NCI-H2196 (cell line): ENCODE measurements around the gene LRRC71.

Experiments used
- DNase-seq: peaks from one replicate; lab custom pipeline; 2025; ENCODE audit not compliant: unreplicated experiment; lab: John Stamatoyannopoulos, UW

The LRRC71 gene

DNA sequence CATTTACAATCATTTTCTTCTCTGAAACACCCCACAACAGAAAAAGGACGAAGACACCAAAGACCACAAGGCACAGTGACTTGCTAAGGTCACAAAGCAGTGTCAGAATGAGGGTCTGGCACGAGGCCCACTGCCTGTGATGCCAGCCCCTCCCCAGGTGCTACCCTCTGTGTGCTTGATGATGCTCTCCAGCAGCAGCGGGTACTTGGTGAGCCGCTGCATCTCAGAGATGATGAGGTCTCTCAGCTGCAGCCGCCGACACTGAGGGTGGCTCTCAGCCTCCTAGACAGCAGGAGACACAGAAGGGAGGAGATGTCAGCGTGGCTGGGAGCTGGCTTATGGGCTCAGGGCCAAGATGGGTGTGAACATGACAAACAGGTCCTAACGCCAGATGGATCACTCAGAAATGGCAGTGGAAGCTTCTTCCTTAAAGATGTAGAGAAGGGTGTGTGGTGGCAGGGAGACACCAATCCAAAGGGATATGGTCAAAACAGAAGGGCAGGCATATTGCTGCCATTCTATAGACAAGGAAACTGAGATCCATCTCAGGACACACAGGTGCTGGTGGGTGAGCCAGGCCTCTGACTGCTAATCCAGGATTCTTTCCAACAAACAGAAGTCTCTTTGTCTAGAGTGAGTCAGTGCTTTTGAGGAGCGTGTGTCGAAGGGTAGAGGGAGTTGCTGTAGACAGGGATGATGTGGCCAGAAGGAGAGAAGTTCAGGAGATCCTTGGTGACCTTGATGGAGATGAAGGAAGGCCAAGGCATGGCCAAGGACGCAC lies 25.6 kb downstream of the LRRC71 start:
- DNase-seq, result peak; percentile 27

DNA sequence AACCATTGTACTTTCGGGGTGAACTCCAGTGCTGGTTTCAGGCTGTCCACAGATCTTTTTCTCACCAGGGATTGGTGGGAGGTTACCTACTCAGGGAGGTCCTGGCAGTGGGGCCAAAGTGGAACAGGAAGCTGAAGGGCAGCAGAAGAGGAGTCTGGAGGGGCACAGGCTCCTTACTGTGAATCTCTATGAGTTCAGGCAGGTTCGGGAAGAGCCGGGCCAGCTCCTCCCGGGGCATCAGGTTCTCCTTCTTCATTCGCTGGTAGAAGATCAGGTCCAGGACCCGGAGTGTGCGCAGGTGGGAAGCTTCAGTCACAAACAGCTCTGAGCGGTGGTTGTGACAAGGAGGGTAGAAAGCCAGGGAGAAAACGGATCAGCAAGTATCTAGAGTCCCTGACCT lies 26.7 kb downstream of the LRRC71 start:
- DNase-seq, result no peak

DNA sequence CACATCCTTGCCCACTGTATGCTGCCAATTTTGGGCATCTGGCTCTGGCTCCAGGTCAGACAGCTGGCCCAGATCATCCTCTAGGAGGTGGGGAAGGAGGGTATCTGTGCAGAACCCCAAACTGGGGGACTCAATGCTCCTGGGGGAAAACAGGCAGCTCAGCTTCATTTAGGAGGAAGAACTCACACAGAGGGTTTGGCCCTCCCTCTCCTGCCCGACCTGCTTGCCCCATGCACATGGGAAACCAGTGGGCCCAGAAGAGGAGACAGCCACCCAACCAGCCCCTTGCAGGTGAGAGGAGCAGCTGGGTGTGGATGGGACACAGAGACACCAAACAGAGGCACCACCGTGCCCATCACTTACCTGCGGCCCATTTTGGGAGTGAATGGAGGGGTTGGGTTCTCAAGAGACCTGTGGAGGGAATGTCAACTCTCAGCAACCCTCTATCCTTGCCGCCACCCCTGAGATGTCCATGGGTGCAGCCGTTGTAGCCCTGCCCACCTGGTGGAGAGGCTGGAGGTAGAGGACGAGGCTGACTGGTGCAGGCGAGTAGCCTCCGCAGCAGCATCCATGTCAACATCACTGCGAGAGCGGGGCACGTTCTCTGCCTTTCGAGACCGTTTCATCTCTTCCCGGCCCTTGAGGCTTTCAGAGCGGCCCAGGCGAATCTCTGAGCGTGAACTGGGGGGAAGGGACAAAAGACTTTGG lies 27.5 kb downstream of the LRRC71 start:
- no peak for DNase-seq

DNA sequence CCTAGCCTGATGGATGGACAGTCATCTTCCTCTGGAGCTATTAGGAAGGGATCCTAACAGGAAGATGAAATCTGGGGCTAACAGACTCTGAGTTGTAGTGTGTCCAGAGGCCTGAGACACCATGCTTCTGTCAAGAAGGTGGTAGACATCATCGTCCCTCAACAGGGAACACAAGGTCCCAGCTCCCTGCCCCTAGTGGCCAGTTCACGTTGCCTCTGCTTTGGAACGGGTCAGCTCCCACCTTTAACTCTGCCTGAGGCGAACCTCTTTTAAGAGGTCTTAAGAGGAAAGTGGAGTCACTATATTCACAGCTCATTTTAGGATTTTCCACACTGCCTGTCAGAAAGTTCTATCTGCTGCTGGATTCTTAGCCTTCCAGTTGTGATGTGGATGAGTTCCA lies 28.3 kb downstream of the LRRC71 start:
- DNase-seq, result no peak

DNA sequence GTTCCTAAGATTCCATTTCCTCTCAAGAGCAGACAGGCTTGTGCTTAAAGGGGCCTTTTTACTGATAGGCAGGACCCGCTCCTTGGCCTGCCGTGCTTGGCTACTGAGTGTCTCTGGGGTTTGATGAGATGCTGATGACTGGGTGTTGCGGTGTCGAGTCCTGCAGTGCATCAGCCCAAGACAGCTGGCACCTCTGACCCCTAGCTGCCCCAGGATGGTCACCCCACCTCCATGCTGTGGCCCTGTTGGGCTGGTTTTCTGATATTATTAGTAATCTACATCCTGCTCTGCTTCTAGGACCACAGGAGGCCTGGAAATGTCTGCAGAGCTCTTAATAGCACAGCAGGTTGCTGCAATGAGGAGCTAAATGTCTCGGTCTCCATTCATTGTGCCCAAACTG lies 28.7 kb downstream of the LRRC71 start:
- no peak for DNase-seq

DNA sequence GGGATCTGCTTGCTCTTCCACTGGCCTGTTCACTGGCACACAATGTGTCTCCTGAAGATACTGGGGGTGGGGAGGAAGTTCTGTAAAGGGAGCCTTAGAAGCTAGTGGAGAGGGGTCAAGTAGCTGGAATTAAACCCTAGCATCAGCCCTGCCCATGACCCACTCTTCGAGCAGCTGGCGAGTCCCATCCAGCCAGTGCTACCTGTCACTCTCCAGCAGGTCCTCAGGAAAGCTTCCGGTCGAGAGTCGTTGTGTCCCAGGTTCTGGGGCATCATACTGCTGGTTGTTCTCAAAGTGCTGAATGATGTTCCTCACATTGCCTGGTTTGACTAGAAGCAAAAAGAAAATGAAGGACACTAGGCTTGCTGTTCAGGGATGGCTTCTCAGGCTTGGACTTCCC lies 30.9 kb downstream of the LRRC71 start:
- no peak for DNase-seq

DNA sequence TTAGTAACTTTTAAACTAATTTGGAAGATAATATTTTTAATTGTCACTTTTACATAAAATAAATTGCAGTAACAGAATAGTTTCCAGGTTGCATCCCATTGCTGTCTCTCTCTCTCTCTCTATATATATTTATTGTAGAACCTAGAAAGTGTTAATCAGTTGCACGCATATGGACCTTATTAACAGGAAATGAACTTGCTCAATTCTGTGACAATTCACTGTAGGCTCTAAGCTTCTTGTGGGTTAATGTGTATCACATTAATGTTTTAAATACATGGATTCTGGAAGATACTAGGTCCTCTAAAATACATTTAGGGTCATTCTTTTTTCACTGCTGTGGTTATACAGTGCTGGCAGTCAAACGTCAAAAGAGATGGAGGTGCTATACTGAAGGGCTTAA lies 33.1 kb downstream of the LRRC71 start:
- DNase-seq, result no peak

DNA sequence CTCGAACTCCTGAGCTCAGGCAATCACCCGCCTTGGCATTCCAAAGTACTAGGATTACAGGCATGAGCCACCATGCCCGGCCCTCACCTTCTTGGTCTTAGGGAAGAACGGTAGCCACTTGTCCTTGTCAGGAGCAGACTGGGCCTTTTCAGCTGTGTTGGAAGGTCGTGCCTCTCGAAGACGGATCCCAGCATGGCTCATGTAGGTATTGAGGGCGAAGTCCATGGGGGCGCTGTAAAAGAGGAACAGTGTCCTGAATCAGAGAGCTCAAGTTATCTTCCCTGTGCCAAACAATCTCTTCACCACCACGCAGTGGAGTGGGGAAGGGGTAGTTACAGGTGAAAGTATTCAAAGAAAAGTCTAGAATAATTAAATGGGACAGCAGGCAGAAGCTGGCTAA lies 35.9 kb downstream of the LRRC71 start:
- DNase-seq, result no peak

DNA sequence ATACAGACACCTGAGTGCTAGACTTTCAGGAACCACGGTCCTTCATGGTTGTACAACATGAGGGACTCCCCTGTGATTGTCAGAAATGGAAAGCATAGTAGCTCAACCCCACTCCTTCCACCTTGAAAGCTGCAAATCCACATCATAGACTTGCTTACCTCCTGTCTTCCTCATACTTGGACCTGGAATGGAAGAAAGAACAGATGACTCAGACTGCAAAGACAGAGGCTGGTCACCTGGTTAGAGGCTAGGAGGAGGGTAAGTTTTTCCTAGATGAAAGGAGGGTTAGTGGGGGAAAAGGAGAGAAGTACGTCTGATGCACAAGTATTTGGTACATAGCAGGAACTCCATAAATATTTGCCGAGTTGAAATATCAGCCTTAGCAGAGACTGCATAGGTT lies 37.2 kb downstream of the LRRC71 start:
- DNase-seq, result no peak

DNA sequence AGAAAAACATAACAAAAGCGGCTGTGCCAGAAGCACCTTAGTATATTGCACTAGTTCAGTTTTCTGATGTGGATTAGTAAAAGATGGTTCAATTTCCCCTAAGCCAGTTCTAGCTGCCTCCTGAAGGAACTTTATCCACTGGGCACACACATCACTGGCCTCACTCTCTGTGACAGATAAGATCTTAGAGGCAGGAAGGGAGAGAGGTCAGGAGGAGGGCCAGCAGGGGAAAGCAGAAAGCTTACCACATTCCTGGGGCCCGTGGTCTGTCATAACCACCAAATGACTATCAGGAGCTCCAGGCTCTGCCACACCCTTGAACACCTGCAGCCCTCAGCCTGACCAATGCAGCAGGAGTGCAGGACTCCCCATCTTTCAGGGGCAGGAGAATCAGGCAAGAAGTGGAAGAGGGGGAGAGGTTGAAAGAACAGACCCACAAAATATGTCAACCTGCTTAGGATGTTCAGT lies 37.8 kb downstream of the LRRC71 start:
- no peak for DNase-seq

DNA sequence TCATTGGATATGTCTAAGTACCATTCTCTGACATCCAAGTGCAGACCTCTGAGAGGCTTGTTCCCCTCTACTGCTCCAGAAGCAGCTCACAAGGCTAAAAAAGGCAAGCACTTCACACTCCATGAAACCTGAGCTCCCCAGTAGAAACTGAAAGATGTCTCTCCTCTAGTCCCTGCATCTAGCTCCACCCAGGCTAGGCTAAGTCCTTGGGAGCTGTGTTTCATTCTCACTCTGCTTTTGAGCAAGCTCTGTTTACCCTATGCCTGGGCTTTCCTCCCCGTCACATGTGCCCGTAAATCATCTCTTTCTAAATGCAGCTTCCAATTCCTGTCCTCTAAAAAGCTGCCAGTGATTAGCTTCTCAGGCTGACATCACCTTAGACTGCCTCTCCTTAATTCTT lies 39.0 kb downstream of the LRRC71 start:
- DNase-seq, result peak; percentile 51

DNA sequence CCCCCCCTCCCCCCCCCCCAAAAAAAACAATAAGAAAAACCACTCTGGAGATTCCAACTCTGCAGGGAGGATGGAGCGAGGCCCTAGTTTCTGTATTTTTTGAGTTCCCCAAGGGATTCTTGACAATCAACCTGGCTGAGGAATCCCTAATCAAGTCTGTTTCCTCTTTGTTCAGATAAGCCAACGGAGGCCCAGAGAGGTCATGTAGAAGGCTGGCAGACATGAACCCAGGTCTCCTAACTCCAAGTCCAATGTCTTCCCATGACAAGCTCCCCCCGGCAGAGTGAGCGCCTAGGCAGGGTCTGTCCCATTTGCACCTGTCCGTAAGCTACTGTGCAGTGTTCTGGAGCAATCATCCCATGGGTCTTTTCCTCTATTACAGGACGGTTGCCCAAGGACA lies 39.5 kb downstream of the LRRC71 start:
- DNase-seq, result no peak

DNA sequence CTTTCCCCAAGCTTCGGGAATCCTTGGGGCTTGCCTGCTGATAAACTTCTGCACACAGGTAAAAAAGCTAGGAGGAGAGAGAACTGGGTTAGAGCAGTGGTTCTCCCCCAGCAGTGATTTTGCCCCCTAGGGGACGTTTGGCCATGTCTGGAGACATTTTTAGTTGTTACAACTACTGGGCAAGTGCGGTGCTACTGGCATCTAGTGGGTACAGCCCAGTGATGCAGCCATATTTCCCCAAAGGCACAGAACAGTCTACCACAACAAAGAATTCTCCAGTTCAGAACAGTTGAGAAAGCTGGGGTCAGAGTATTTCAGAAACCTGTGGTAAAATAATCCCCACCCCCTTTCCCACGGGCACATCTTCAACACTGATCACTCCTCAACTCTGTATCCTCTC lies 41.3 kb downstream of the LRRC71 start:
- DNase-seq, result no peak

DNA sequence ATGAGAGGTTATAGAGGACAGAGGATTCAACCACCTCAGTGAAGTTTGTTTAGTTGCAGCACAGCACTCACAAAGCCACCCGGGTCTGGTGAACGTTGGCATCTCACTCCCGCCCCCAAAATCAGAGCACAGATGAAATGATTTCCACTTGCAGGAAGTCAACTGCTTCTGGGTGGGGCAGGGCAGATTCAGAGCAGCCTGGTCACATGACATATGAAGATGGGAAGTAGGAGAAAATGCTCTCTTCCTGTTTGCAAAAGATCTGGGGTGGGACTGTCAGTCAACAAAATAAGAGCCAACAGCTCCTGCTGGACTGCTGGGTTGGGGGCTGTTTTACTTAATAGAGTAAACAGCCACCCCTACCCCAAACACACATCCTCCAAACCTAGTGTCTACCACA lies 43.2 kb downstream of the LRRC71 start:
- DNase-seq, result no peak

DNA sequence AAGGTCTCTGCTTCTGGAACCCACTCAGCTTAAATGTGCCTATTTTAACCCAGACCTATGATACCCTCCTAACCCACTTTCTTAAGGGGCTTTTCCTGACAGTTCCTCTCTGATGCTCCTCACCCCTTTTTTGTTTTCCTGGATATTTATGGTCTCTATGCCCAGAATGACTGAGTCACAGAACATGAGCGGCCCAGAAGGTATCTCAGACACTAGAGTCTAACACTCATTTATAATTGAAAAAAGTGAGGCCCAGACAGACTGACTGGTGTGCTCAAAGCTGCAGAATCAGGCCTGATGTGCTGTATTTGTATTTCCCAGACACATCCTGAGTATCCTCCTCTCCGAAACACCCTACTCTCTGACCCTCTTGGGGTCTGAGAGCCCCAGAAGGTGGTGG lies 44.0 kb downstream of the LRRC71 start:
- no peak for DNase-seq

DNA sequence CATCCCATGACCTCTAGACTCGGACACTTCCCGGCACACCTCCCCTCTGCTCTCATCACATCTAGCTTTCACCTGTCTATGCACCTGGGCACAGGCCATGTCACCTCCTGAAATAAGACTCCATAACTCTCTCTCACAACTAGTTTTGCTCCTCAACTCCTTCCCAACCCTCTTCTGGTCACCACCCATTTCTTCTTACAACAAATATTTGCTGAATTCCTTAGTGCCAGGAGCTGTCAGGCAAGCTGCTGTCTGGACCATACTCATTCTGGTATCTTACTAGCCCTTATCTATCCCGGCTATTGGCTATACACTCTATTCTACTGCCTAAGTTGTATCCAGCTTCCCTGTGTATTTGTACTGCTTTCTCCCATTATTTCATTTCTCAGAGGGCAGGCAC lies 49.1 kb downstream of the LRRC71 start:
- DNase-seq, result no peak

DNA sequence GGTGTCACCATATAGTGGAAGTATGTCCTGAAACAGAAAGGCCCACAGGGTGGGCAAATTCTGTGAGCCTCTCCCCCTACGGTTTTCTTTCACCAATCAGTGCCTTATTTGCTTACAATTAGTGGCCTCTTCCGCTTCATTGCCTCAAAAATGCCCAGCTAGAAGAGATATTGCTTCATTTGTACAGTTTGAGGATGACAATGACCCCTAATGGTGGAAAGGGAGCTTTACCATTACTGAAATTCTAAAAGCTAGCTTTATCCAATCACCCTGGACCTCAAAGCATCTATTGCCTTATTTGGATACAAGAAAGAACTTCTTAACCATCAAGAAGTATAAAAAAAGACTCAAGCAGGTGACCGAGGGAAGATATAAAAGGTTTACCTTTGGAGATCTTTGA lies 49.6 kb downstream of the LRRC71 start:
- DNase-seq, result peak; percentile 4

DNA sequence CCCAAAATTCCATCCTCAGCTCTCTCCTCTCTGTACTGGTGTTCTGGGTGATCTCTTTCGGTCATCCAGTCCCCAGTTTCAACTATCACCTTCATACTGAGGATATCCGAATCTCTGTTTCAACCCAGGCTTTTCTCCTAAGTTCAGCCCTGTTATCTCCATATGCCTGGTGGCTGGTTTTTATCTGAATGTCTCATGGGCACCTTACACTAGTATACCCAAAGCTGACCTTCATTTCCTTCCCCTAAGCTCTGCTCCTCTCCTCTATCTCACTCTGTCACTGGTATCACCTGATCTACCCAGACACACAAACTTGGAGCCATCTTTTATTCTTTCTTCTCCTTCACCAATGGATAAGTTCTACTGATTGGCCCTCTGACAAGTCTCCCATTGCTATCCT lies 53.0 kb downstream of the LRRC71 start:
- no peak for DNase-seq

DNA sequence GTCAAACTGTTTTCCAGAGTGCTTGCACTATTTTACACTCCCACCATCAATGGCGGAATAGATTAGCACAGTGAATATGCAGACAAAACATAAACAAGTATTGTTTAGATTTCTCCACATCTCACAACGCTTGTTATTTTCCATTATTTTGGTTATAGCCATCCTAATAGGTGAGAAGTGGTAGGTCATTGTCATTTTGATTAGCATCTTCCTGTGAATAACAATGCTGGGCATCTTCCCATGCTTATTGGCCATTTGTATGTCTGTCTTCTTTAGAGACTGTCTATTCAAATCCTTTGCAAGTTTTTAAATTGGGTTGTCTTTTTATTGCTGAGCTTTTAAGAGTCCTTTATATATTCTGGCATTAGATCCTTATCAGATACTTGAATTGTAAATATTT lies 54.7 kb downstream of the LRRC71 start:
- DNase-seq, result no peak

DNA sequence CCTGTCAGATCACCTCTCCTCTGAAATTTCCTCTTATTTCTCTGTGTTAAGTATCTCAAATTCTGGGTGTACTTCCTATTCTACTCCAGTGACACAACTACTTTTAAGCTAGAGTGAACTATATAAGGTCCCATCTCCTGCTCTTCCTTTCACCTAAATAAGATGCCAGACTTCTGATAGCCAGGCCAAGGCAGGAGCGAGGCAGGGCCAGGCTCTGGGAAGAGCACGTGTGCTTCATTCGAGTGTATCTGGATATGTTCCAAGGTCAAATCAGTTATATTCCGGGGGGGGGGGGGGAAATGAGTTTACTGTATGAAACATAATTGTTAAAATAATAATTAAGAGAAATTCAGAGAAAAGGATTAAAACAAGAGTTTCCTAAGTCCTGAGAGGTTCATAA lies 60.1 kb downstream of the LRRC71 start:
- no peak for DNase-seq
